A673 (cell line): ENCODE data around the gene ABCG5.

Source experiments
- EZH2 ChIP-seq: fragments of 200-600 bp; sonication (generic); IDR thresholded peaks from 2 replicates; pipeline ENCODE4 v1.6.1; 2017; ENCODE audit warnings: borderline replicate concordance, low read depth, mild to moderate bottlenecking, mixed read lengths, antibody characterized with exemption, low read length; ENCODE audit not compliant: poor library complexity, severe bottlenecking
- TF ChIP-seq, protein P1 (sequence below): fragments of 300-800, 200-600 bp; sonication (generic); conservative IDR thresholded peaks from 2 replicates; pipeline ENCODE4 v1.5.1; 2017; ENCODE audit warnings: low read depth, mild to moderate bottlenecking, antibody characterized with exemption, low read length, moderate library complexity, mixed read lengths

DNA sequence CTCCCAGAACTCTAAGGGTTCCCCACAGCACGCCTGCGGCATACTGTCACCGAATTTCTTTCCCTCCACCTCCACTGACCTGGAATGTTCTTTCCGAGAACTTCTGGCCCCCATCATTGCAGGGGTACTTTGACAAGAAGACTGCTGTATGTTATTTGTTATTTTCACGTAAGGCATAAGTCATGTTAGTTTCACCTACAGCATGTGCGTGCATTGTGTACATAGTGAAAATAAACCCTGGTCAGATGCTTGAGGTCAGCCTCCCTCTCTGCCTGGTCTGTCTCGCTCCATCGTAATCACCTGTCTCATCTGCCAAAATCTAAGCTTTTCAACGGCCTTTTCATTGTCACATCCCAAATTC lies 4.2 kb upstream of the ABCG5 start:
- TF ChIP-seq, protein P1, sequence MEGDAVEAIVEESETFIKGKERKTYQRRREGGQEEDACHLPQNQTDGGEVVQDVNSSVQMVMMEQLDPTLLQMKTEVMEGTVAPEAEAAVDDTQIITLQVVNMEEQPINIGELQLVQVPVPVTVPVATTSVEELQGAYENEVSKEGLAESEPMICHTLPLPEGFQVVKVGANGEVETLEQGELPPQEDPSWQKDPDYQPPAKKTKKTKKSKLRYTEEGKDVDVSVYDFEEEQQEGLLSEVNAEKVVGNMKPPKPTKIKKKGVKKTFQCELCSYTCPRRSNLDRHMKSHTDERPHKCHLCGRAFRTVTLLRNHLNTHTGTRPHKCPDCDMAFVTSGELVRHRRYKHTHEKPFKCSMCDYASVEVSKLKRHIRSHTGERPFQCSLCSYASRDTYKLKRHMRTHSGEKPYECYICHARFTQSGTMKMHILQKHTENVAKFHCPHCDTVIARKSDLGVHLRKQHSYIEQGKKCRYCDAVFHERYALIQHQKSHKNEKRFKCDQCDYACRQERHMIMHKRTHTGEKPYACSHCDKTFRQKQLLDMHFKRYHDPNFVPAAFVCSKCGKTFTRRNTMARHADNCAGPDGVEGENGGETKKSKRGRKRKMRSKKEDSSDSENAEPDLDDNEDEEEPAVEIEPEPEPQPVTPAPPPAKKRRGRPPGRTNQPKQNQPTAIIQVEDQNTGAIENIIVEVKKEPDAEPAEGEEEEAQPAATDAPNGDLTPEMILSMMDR: no peak
- TF ChIP-seq EZH2: no peak
